AG09319 (cell line): Measurements from ENCODE around the gene NUP35.

Experiments used
- DNase-seq: peaks from one replicate; pipeline ENCODE4 v3.0.0-alpha.2; 2010; ENCODE audit warnings: low read depth; ENCODE audit errors: extremely low read depth
- CTCF ChIP-seq: IDR thresholded peaks from 2 replicates; pipeline ENCODE4 v1.5.1; 2011; ENCODE audit warnings: low read depth, mild to moderate bottlenecking, inconsistent platforms, low read length, moderate library complexity

Gene NUP35

GRCh38 chr2:183113630-183114029 lies 10.6 kb upstream of the NUP35 start:
- no peak for DNase-seq
- TF ChIP-seq CTCF, result no peak

- no peak for DNase-seq
- no peak for TF ChIP-seq CTCF
Measured at GRCh38 chr2:183117226-183117625, 7.0 kb upstream of the NUP35 start.

GRCh38 chr2:183123117-183123958 lies 905 bp upstream of the NUP35 start:
- TF ChIP-seq CTCF, result no peak
- no peak for DNase-seq

GRCh38 chr2:183123959-183124221 lies 353 bp upstream of the NUP35 start:
- TF ChIP-seq CTCF, result no peak
- DNase-seq, result no peak

- no peak for DNase-seq
- no peak for TF ChIP-seq CTCF
Measured at GRCh38 chr2:183124957-183125255, 663 bp downstream of the NUP35 start.

- no peak for TF ChIP-seq CTCF
- no peak for DNase-seq
Measured at GRCh38 chr2:183125659-183126341, 1.6 kb downstream of the NUP35 start.

- no peak for DNase-seq
- TF ChIP-seq CTCF, result no peak
Measured at GRCh38 chr2:183126635-183127034, 2.4 kb downstream of the NUP35 start.
